ENCODE measurements around the gene FARS2.

- TF ChIP-seq CTCF (conservative IDR thresholded peaks at IDR 0.05; ENCODE audit: low read length) (no peak), EZH2phosphoT487 (IDR thresholded peaks at IDR 0.05; ENCODE audit: borderline replicate concordance, low read depth, low read length) (no peak)
These were observed 186.6 kb downstream of the FARS2 start for GRCh38 chr6:5447921-5448320.
